Mononuclear cell (primary cell): ENCODE data around the gene MARVELD3. TPM values are rescaled to one million over a fixed set of nuclear protein-coding genes. Genes with fewer than 3 reads are reported as not detected.
"Not testable (repeated sequence)": the region's sequence is repeated elsewhere in the genome, so short reads cannot be mapped to it uniquely, and the experiment has no call there.

ENCODE experiments used
- H3K27me3 ChIP-seq: 2 replicates; pipeline ENCODE4 v1.6.0; 2011; ENCODE audit warnings: low read length, control low read depth; ENCODE audit not compliant: insufficient read depth
- H3K4me1 ChIP-seq: 2 replicates; pipeline ENCODE4 v1.5.1; 2011; ENCODE audit warnings: mild to moderate bottlenecking, low read length, control low read depth; ENCODE audit not compliant: insufficient read depth
- H3K4me3 ChIP-seq: 2 replicates; pipeline ENCODE4 v1.5.1; 2011; ENCODE audit warnings: mild to moderate bottlenecking, low read length, moderate library complexity
- H3K9me3 ChIP-seq: 2 replicates; pipeline ENCODE4 v1.5.1; 2011; ENCODE audit warnings: low read depth, mild to moderate bottlenecking, control low read depth, low read length
- total RNA-seq: library from RNA; depleted of rRNA; stranded (reverse); fragments of >200 nt; gene quantifications from one replicate; pipeline ENCODE4 v1.2.3, GENCODE V29; 2012

MARVELD3 gene
- total RNA-seq, 1 donor = not detected

GRCh38 chr16:71609066-71609465, 16.9 kb upstream of the MARVELD3 start:
- H3K27me3 ChIP-seq = peaks cover 5% of the 10 kb centered on the region

GRCh38 chr16:71610447-71610846, 15.5 kb upstream of the MARVELD3 start:
- Histone ChIP-seq H3K4me1 (peaks cover 5% of the 10 kb centered on the region), H3K27me3 (peaks cover 5% of the 10 kb centered on the region), H3K9me3 (no peaks in the 10 kb centered on the region), H3K4me3 (no peak overlapping the region)

More at GRCh38 chr16:71609066-71609465, 16.9 kb upstream of the MARVELD3 start:
- H3K9me3 ChIP-seq = no peaks in the 10 kb centered on the region
- no peak overlapping the region for H3K4me3 ChIP-seq
- peaks cover 5% of the 10 kb centered on the region for H3K4me1 ChIP-seq

GRCh38 chr16:71610936-71611871, 14.8 kb upstream of the MARVELD3 start:
- peaks cover 5% of the 10 kb centered on the region for H3K4me1 ChIP-seq
- H3K4me3 ChIP-seq = no peak overlapping the region

GRCh38 chr16:71614956-71615355, 11.0 kb upstream of the MARVELD3 start:
- H3K4me1 ChIP-seq, H3K27me3 ChIP-seq, H3K4me3 ChIP-seq, H3K9me3 ChIP-seq: not testable (repeated sequence)

More at GRCh38 chr16:71610936-71611871, 14.8 kb upstream of the MARVELD3 start:
- Histone ChIP-seq H3K27me3 (peaks cover 5% of the 10 kb centered on the region), H3K9me3 (no peaks in the 10 kb centered on the region)

GRCh38 chr16:71618429-71618828, 7.6 kb upstream of the MARVELD3 start:
- Histone ChIP-seq H3K27me3 (no peaks in the 10 kb centered on the region), H3K4me1 (no peaks in the 10 kb centered on the region), H3K9me3 (no peaks in the 10 kb centered on the region), H3K4me3 (no peak overlapping the region)

GRCh38 chr16:71622088-71622487, 3.9 kb upstream of the MARVELD3 start:
- H3K4me1 ChIP-seq = peaks cover 8% of the 10 kb centered on the region
- no peaks in the 10 kb centered on the region for H3K9me3 ChIP-seq

GRCh38 chr16:71623597-71623996, 2.4 kb upstream of the MARVELD3 start:
- peaks cover 8% of the 10 kb centered on the region for H3K4me1 ChIP-seq
- no peak overlapping the region for H3K4me3 ChIP-seq
- H3K27me3 ChIP-seq = peaks cover 29% of the 10 kb centered on the region
- H3K9me3 ChIP-seq = no peaks in the 10 kb centered on the region

More at GRCh38 chr16:71622088-71622487, 3.9 kb upstream of the MARVELD3 start:
- peaks cover 25% of the 10 kb centered on the region for H3K27me3 ChIP-seq
- H3K4me3 ChIP-seq = no peak overlapping the region

GRCh38 chr16:71625113-71625850, 702 bp upstream of the MARVELD3 start:
- no peak overlapping the region for H3K4me3 ChIP-seq
- H3K4me1 ChIP-seq = peaks cover 8% of the 10 kb centered on the region
- peaks cover 29% of the 10 kb centered on the region for H3K27me3 ChIP-seq
- H3K9me3 ChIP-seq = no peaks in the 10 kb centered on the region

GRCh38 chr16:71626858-71627213, 852 bp downstream of the MARVELD3 start:
- peaks cover 29% of the 10 kb centered on the region for H3K27me3 ChIP-seq

GRCh38 chr16:71627731-71628181, 1.8 kb downstream of the MARVELD3 start:
- no peaks in the 10 kb centered on the region for H3K9me3 ChIP-seq
- no peak overlapping the region for H3K4me3 ChIP-seq
- H3K27me3 ChIP-seq = peaks cover 29% of the 10 kb centered on the region
- H3K4me1 ChIP-seq = peaks cover 8% of the 10 kb centered on the region

More at GRCh38 chr16:71626858-71627213, 852 bp downstream of the MARVELD3 start:
- Histone ChIP-seq H3K9me3 (no peaks in the 10 kb centered on the region), H3K4me1 (peaks cover 8% of the 10 kb centered on the region), H3K4me3 (no peak overlapping the region)

- no peaks in the 10 kb centered on the region for H3K9me3 ChIP-seq
- no peak overlapping the region for H3K4me3 ChIP-seq
- H3K27me3 ChIP-seq = peaks cover 29% of the 10 kb centered on the region
- H3K4me1 ChIP-seq = peaks cover 8% of the 10 kb centered on the region
Measured at GRCh38 chr16:71628810-71629209, 2.8 kb downstream of the MARVELD3 start.

- Histone ChIP-seq H3K9me3 (no peaks in the 10 kb centered on the region), H3K4me1 (peaks cover 8% of the 10 kb centered on the region), H3K4me3 (no peak overlapping the region), H3K27me3 (peaks cover 24% of the 10 kb centered on the region)
Measured at GRCh38 chr16:71629278-71630016, 3.5 kb downstream of the MARVELD3 start.

- peaks cover 15% of the 10 kb centered on the region for H3K27me3 ChIP-seq
- H3K9me3 ChIP-seq = no peaks in the 10 kb centered on the region
- no peak overlapping the region for H3K4me3 ChIP-seq
- peaks cover 8% of the 10 kb centered on the region for H3K4me1 ChIP-seq
Measured at GRCh38 chr16:71630808-71631207, 4.8 kb downstream of the MARVELD3 start.

- Histone ChIP-seq H3K4me3 (no peak overlapping the region), H3K9me3 (no peaks in the 10 kb centered on the region), H3K4me1 (no peaks in the 10 kb centered on the region), H3K27me3 (peaks cover 6% of the 10 kb centered on the region)
Measured at GRCh38 chr16:71631776-71632175, 5.8 kb downstream of the MARVELD3 start.

GRCh38 chr16:71635632-71636031, 9.6 kb downstream of the MARVELD3 start:
- Histone ChIP-seq H3K27me3 (no peaks in the 10 kb centered on the region), H3K4me3 (no peak overlapping the region), H3K4me1 (no peaks in the 10 kb centered on the region), H3K9me3 (no peaks in the 10 kb centered on the region)
